Heart left ventricle (tissue), 13 donors: ENCODE results near the gene RAF1.

Experiments used
- POLR2A ChIP-seq, 2 donors: fragments of 450-650 bp; IDR thresholded peaks; one replicate each; pipeline ENCODE4 v1.6.1; 2017; ENCODE audit warnings: antibody characterized with exemption in 2 of 2, mild to moderate bottlenecking in 2 of 2, moderate library complexity in 2 of 2
- TF ChIP-seq, protein P1 (sequence below), 12 donors: fragments of 200-600 bp; sonication (generic) in 4 of 12; IDR thresholded peaks; one replicate each; pipeline versions ENCODE4 v1.5.0 to v1.8.0; 2018 to 2022; ENCODE audit warnings: antibody characterized with exemption in 12 of 12, mild to moderate bottlenecking in 5 of 12
- donor health status: ischemic (EF 13 %, LVEDD 7.1; RV severe dilation, severe dysfunction).
- donor health status: DM: no; HTN: yes; CAD: no.
- donor health status: DM: no; HTN: no; CAD: no.
- donor health status: ischemic (EF 25% LVEDD 6.9; RV normal size, moderate dysfunction).
- donor health status: ischemic (EF 25% LVEDD 5.7; RV mildly dilated, moderate dysfunction).
- donor health status: ischemic (EF 35%, LVEDD 5.7; RV mildly dilated, moderate dysfunction).
- donor health status: nonischemic (EF 11% LVEDD 7.7; RV severe dilation, severe dysfunction).
- donor health status: DM: yes; HTN: yes; CAD: no.
- donor health status: PGD.
- donor health status: ischemic (EF 29% LVEDD 5.4; RV normal size, mild dysfunction).
- donor health status: nonischemic (EF 23%, LVEDD 6.1; RV moderate dilation, normal function).

DNA sequence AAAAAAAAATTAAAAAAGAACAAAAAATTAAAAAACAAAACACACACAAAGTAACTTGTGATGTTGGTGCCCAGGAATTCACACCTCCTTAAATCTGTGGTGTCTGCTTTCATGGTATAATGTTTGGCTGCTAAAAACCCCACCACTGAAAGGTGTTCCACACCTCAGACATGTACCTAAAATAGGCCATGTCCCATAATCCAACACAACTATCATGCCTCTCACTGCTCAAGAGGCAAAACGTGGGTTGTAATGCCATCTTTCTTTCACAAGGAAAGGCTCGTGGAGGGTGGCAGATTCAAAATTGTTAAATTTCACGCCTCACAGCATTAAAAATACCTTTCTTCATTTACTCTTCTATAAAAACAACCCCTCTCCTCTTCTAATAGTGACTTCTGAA, 77.5 kb downstream of the RAF1 start:
- TF ChIP-seq, protein P1, sequence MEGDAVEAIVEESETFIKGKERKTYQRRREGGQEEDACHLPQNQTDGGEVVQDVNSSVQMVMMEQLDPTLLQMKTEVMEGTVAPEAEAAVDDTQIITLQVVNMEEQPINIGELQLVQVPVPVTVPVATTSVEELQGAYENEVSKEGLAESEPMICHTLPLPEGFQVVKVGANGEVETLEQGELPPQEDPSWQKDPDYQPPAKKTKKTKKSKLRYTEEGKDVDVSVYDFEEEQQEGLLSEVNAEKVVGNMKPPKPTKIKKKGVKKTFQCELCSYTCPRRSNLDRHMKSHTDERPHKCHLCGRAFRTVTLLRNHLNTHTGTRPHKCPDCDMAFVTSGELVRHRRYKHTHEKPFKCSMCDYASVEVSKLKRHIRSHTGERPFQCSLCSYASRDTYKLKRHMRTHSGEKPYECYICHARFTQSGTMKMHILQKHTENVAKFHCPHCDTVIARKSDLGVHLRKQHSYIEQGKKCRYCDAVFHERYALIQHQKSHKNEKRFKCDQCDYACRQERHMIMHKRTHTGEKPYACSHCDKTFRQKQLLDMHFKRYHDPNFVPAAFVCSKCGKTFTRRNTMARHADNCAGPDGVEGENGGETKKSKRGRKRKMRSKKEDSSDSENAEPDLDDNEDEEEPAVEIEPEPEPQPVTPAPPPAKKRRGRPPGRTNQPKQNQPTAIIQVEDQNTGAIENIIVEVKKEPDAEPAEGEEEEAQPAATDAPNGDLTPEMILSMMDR (IDR thresholded peaks at IDR 0.05): no peak
- TF ChIP-seq POLR2A (IDR thresholded peaks at IDR 0.05): no peak
